ENCODE measurements around the gene RUNX2. TPM values are rescaled to one million over a fixed set of nuclear protein-coding genes. Genes with fewer than 3 reads are reported as not detected.

The RUNX2 gene
- total RNA-seq, 1 donor from 2014 or later = not detected

DNA sequence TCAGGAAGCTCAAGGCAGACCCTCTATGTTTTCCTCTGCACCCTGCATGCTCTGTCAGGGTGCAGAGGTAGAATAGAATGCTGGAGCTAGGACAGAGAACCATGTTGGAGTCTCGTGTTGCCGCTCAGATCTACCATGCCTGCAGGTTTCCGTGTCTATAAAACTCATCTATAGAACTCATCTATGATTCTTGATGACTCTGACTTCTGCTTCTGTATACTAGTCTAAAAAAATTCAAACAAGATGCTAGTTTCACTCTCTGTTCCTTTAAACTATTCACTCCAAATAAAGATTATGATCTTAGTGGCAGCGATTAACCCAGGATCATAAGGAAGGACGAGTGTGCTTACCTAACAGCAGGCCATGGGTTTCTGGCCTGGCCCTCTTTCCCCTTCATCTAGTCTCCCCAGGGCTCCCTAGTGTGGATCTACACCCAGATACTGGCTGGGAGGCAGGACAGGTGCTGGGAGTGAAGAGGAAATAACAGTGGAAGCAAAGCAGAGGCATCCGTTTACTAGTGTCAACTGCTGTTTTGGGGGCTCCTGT lies 212.3 kb downstream of the RUNX2 start:
- no peak for TF ChIP-seq CTCF (IDR thresholded peaks at IDR 0.05; ENCODE audit: partially characterized antibody, unreplicated experiment)
- no peaks in the 10 kb centered on the region for H3K36me3 Mint-ChIP-seq (ENCODE audit: unreplicated experiment)
- no peak overlapping the region for H3K27ac Mint-ChIP-seq (ENCODE audit: unreplicated experiment)
- DNase-seq = no peak
- peaks cover 15% of the 10 kb centered on the region for H3K4me1 Mint-ChIP-seq (ENCODE audit: low read depth, unreplicated experiment)
- no peak overlapping the region for H3K4me3 Mint-ChIP-seq (ENCODE audit: unreplicated experiment)
- H3K9me3 Mint-ChIP-seq (ENCODE audit: unreplicated experiment) = no peaks in the 10 kb centered on the region
- peaks cover 5% of the 10 kb centered on the region for H3K27me3 Mint-ChIP-seq (ENCODE audit: unreplicated experiment)

DNA sequence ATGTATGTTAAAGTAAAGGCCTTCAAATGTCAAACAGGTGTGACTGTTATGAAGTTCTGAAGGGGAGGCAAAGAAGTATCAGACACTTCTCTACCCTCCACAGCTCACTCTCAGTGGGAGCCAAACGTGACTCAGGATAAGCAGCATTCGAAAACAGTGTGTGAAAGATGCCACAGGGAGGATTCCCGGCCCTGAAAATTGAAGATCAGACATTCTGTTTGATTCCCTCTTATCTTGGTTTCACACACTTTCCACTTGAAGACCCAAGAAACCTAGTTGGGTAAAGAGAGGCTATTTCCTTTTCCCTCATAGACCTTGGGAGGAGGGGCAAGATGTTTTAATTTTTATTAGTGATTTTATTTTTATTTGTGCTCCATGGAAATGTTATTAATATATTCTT lies 213.8 kb downstream of the RUNX2 start:
- H3K27me3 Mint-ChIP-seq (ENCODE audit: unreplicated experiment) = peaks cover 1% of the 10 kb centered on the region
- TF ChIP-seq CTCF (IDR thresholded peaks at IDR 0.05; ENCODE audit: partially characterized antibody, unreplicated experiment) = no peak
- H3K9me3 Mint-ChIP-seq (ENCODE audit: unreplicated experiment) = no peaks in the 10 kb centered on the region
- no peak overlapping the region for H3K4me3 Mint-ChIP-seq (ENCODE audit: unreplicated experiment)
- no peak overlapping the region for H3K27ac Mint-ChIP-seq (ENCODE audit: unreplicated experiment)
- H3K36me3 Mint-ChIP-seq (ENCODE audit: unreplicated experiment) = no peaks in the 10 kb centered on the region
- H3K4me1 Mint-ChIP-seq (ENCODE audit: low read depth, unreplicated experiment) = peaks cover 13% of the 10 kb centered on the region
- no peak for DNase-seq

- H3K27ac Mint-ChIP-seq (ENCODE audit: unreplicated experiment) = no peak overlapping the region
- TF ChIP-seq CTCF (IDR thresholded peaks at IDR 0.05; ENCODE audit: partially characterized antibody, unreplicated experiment) = no peak
- no peaks in the 10 kb centered on the region for H3K9me3 Mint-ChIP-seq (ENCODE audit: unreplicated experiment)
- H3K4me3 Mint-ChIP-seq (ENCODE audit: unreplicated experiment) = no peak overlapping the region
- H3K36me3 Mint-ChIP-seq (ENCODE audit: unreplicated experiment) = no peaks in the 10 kb centered on the region
- peaks cover 10% of the 10 kb centered on the region for H3K4me1 Mint-ChIP-seq (ENCODE audit: low read depth, unreplicated experiment)
- peaks cover 1% of the 10 kb centered on the region for H3K27me3 Mint-ChIP-seq (ENCODE audit: unreplicated experiment)
- DNase-seq = no peak
These were observed 215.4 kb downstream of the RUNX2 start for GRCh38 chr6:45543298-45544235.

GRCh38 chr6:45545416-45545815 lies 217.3 kb downstream of the RUNX2 start:
- Mint-ChIP-seq H3K9me3 (ENCODE audit: unreplicated experiment) (no peaks in the 10 kb centered on the region), H3K27me3 (ENCODE audit: unreplicated experiment) (peaks cover 1% of the 10 kb centered on the region), H3K36me3 (ENCODE audit: unreplicated experiment) (no peaks in the 10 kb centered on the region), H3K27ac (ENCODE audit: unreplicated experiment) (no peak overlapping the region), H3K4me1 (ENCODE audit: low read depth, unreplicated experiment) (peaks cover 17% of the 10 kb centered on the region), H3K4me3 (ENCODE audit: unreplicated experiment) (no peak overlapping the region)
- no peak for DNase-seq
- no peak for TF ChIP-seq CTCF (IDR thresholded peaks at IDR 0.05; ENCODE audit: partially characterized antibody, unreplicated experiment)
